HCT116 (cell line): ENCODE data around the gene TCIRG1. TPM values are rescaled to one million over a fixed set of nuclear protein-coding genes. Genes with fewer than 3 reads are reported as not detected.

ENCODE experiments used
- ATAC-seq: fragments of 200-7000 bp; cut with Tn5 transposase; 2 replicates; pipeline ENCODE4 v1.9.1; 2020; ENCODE audit warnings: mild to moderate bottlenecking, moderate library complexity
- BruUV-seq: library from RNA; stranded (reverse); fragments of 400-500 nt; replicated peaks from 2 replicates; lab custom pipeline; 2021; lab: Mats Ljungman, UMichigan
- CTCF ChIA-PET: fragments of 300-600 bp; sonication (Branson Sonifier 250); formaldehyde crosslinking; loops from one replicate; lab custom pipeline; 2021; ENCODE audit warnings: antibody characterized with exemption; lab: Charles Lee
- POLR2A ChIA-PET: fragments of 300-600, 350-600 bp; sonication (Branson Sonifier 250); formaldehyde crosslinking; loops from one replicate; lab custom pipeline; 2021; ENCODE audit warnings: antibody characterized with exemption; lab: Charles Lee
- RAD21 ChIA-PET, 2 experiments: fragments of 300-600 bp; sonication (Branson Sonifier 250); formaldehyde crosslinking; loops; one replicate each; lab custom pipeline; 2023; ENCODE audit warnings: low total read pairs in 2 of 2; ENCODE audit not compliant: uncharacterized antibody in 2 of 2, unreplicated experiment in 2 of 2, low non-redundant PET in 1 of 2; lab: Charles Lee
- DNase-seq: peaks from one replicate; pipeline ENCODE4 v3.0.0-alpha.2; 2010; ENCODE audit warnings: low read depth, low spot score
- H2AFZ ChIP-seq: fragments of 200-600 bp; shearing (Covaris generic), sonication (generic); 2 replicates; pipeline ENCODE4 v1.6.1; 2017; ENCODE audit warnings: low read depth, mixed run types, mixed read lengths, antibody characterized with exemption, low read length; ENCODE audit not compliant: poor library complexity, severe bottlenecking
- H3K27ac ChIP-seq: 2 replicates; pipeline ENCODE4 v1.5.1; 2012; ENCODE audit warnings: low read depth, low read length
- H3K27me3 ChIP-seq: fragments of 200-600 bp; sonication (generic); 2 replicates; pipeline ENCODE4 v1.6.1; 2016; ENCODE audit warnings: mixed run types, low read length, mixed read lengths; ENCODE audit not compliant: insufficient read depth
- H3K36me3 ChIP-seq, 2 experiments: fragments of 200-500 bp in 1 of 2; fragments of 200-600 bp in 1 of 2; sonication (Bioruptor generic) in 1 of 2; sonication (generic) in 1 of 2; 2 replicates each; pipeline versions ENCODE4 v1.5.1 to v1.6.1; 2014 to 2016; ENCODE audit warnings: low read length in 2 of 2, inconsistent platforms in 1 of 2, mixed read lengths in 1 of 2, mixed run types in 1 of 2; ENCODE audit not compliant: insufficient read depth in 2 of 2, control insufficient read depth in 1 of 2
- H3K4me1 ChIP-seq, 2 experiments: fragments of 200-600 bp in 1 of 2; sonication (generic) in 1 of 2; 2 replicates each; pipeline versions ENCODE4 v1.5.1 to v1.6.1; 2012 to 2017; ENCODE audit warnings: low read length in 2 of 2, inconsistent platforms in 1 of 2, mild to moderate bottlenecking in 1 of 2, mixed read lengths in 1 of 2, mixed run types in 1 of 2, moderate library complexity in 1 of 2; ENCODE audit not compliant: insufficient read depth in 2 of 2, control insufficient read depth in 1 of 2
- H3K4me2 ChIP-seq: fragments of 200-600 bp; sonication (generic); 2 replicates; pipeline ENCODE4 v1.6.1; 2017; ENCODE audit warnings: mixed run types, low read length, mixed read lengths
- H3K4me3 ChIP-seq, 2 experiments: fragments of 200-600 bp in 1 of 2; sonication (generic) in 1 of 2; replicated peaks in 1 of 2; 2 replicates each; pipeline ENCODE4 v1.5.1; 2011 to 2016; ENCODE audit warnings: low read length in 2 of 2, control low read depth in 1 of 2, low read depth in 1 of 2, mild to moderate bottlenecking in 1 of 2, mixed read lengths in 1 of 2, mixed run types in 1 of 2
- H3K79me2 ChIP-seq: fragments of 200-600 bp; sonication (generic); 2 replicates; pipeline ENCODE4 v1.6.1; 2017; ENCODE audit warnings: mild to moderate bottlenecking, mixed run types, low read length, moderate library complexity, mixed read lengths; ENCODE audit not compliant: insufficient read depth
- H3K9ac ChIP-seq: fragments of 200-600 bp; sonication (generic); 2 replicates; pipeline ENCODE4 v1.6.1; 2016; ENCODE audit warnings: low read length, mixed read lengths
- H3K9me2 ChIP-seq: fragments of 200-600 bp; sonication (generic), shearing (Covaris generic); 2 replicates; pipeline ENCODE4 v1.6.1; 2017; ENCODE audit warnings: mixed run types, mild to moderate bottlenecking, moderate library complexity; ENCODE audit not compliant: insufficient read depth
- H3K9me3 ChIP-seq, 2 experiments: fragments of 200-500 bp in 1 of 2; fragments of 200-600 bp in 1 of 2; sonication (Bioruptor generic) in 1 of 2; sonication (generic) in 1 of 2; 2 replicates each; pipeline ENCODE4 v1.6.1; 2014 to 2017; ENCODE audit warnings: low read length in 2 of 2, mixed read lengths in 2 of 2, inconsistent platforms in 1 of 2, low read depth in 1 of 2, mild to moderate bottlenecking in 1 of 2, mixed run types in 1 of 2, moderate library complexity in 1 of 2; ENCODE audit not compliant: control insufficient read depth in 1 of 2, insufficient read depth in 1 of 2
- H4K20me1 ChIP-seq: fragments of 200-600 bp; sonication (generic), shearing (Covaris generic); 2 replicates; pipeline ENCODE4 v1.6.1; 2017; ENCODE audit warnings: mixed run types, mild to moderate bottlenecking, moderate library complexity; ENCODE audit not compliant: insufficient read depth
- ATF3 ChIP-seq: IDR thresholded peaks from 2 replicates; pipeline ENCODE4 v1.6.1; 2012
- CEBPB ChIP-seq: IDR thresholded peaks from 2 replicates; pipeline ENCODE4 v1.6.1; 2012; ENCODE audit warnings: low read depth
- EGR1 ChIP-seq: IDR thresholded peaks from 2 replicates; pipeline ENCODE4 v1.6.1; 2012; ENCODE audit warnings: low read depth
- ELF1 ChIP-seq: IDR thresholded peaks from 2 replicates; pipeline ENCODE4 v1.6.1; 2012; ENCODE audit warnings: low read depth, borderline replicate concordance
- EZH2 ChIP-seq: fragments of 200-600 bp; sonication (generic); IDR thresholded peaks from 2 replicates; pipeline ENCODE4 v1.6.1; 2017; ENCODE audit warnings: antibody characterized with exemption, mixed run types
- EZH2phosphoT487 ChIP-seq: fragments of 200-600 bp; IDR thresholded peaks from 2 replicates; pipeline ENCODE4 v1.6.1; 2018; ENCODE audit warnings: antibody characterized with exemption, borderline replicate concordance
- MAX ChIP-seq: IDR thresholded peaks from 2 replicates; pipeline ENCODE4 v1.6.1; 2012
- RAD21 ChIP-seq: IDR thresholded peaks from 2 replicates; pipeline ENCODE4 v1.6.1; 2012; ENCODE audit warnings: low read depth, mild to moderate bottlenecking
- REST ChIP-seq: IDR thresholded peaks from 2 replicates; pipeline ENCODE4 v1.6.1; 2012; ENCODE audit warnings: low read depth
- SIN3A ChIP-seq: IDR thresholded peaks from 2 replicates; pipeline ENCODE4 v1.6.1; 2012; ENCODE audit warnings: low read depth
- TCF7L2 ChIP-seq: IDR thresholded peaks from 2 replicates; pipeline ENCODE4 v1.7.0; 2011; ENCODE audit warnings: borderline replicate concordance, inconsistent platforms; ENCODE audit not compliant: insufficient read depth, insufficient read length; ENCODE audit errors: extremely low read depth
- YY1 ChIP-seq: IDR thresholded peaks from 2 replicates; pipeline ENCODE4 v1.6.1; 2011; ENCODE audit warnings: low read length, low read depth, moderate library complexity, mild to moderate bottlenecking; ENCODE audit not compliant: insufficient replicate concordance; ENCODE audit errors: extremely low read depth
- ZBTB33 ChIP-seq: IDR thresholded peaks from 2 replicates; pipeline ENCODE4 v1.6.1; 2011; ENCODE audit warnings: mild to moderate bottlenecking, low read length, moderate library complexity; ENCODE audit not compliant: insufficient replicate concordance; ENCODE audit errors: extremely low read depth
- ZFX ChIP-seq: fragments of 450-650 bp; IDR thresholded peaks from 2 replicates; pipeline ENCODE4 v1.6.1; 2017
- ZNF274 ChIP-seq: fragments of 200-500 bp; sonication (Bioruptor generic); IDR thresholded peaks from 2 replicates; pipeline ENCODE4 v1.6.1; 2014; ENCODE audit warnings: mild to moderate bottlenecking, low read depth, low read length, inconsistent platforms
- intact Hi-C: fragments of 100-400 bp; cut with micrococcal nuclease; formaldehyde crosslinking; loops from 2 replicates; pipeline ENCODE4 v1.10.0; 2022
- total RNA-seq: library from RNA; stranded (reverse); gene quantifications from one replicate; pipeline ENCODE4 v1.2.1, GENCODE V29; 2021; ENCODE audit not compliant: unreplicated experiment

The TCIRG1 gene
- total RNA-seq, 1 experiment from 2014 or later: 101 TPM

GRCh38 chr11:68081691-68082090 lies 42.9 kb downstream of the TCIRG1 start:
- Histone ChIP-seq H3K36me3 (peaks cover 0 to 6% of the 10 kb centered on the region in 2 experiments; a peak in 1 of 4 replicates), H3K9me3 (no peaks in the 10 kb centered on the region), H3K9me2 (no peaks in the 10 kb centered on the region), H3K4me2 (no peak overlapping the region), H3K27ac (no peak overlapping the region), H3K27me3 (no peaks in the 10 kb centered on the region), H3K79me2 (peaks cover 22% of the 10 kb centered on the region; the same call in 1 of the 2 replicates), H3K9ac (no peak overlapping the region), H2AFZ (no peak overlapping the region), H3K4me1 (no peaks in the 10 kb centered on the region; a peak in 1 of 4 replicates), H3K4me3 (no peak overlapping the region), H4K20me1 (peaks cover 4% of the 10 kb centered on the region; the same call in 1 of the 2 replicates)
- intact Hi-C loops: no loop called here
- no TSS peak for BruUV-seq
- DNase-seq (no peak), ATAC-seq (no peak)
- ChIA-PET RAD21 (interaction anchor here in 1 of 2 experiments (0.6 kb wide), 1 partner anchor 63 kb away, joined by 3 read pairs; no protein-coding TSS in a partner anchor), CTCF (no interaction called here), POLR2A (no interaction called here)
- TF ChIP-seq RAD21 (no peak), ATF3 (no peak), ZNF274 (no peak), ZBTB33 (no peak), ZFX (no peak), YY1 (no peak)

DNA sequence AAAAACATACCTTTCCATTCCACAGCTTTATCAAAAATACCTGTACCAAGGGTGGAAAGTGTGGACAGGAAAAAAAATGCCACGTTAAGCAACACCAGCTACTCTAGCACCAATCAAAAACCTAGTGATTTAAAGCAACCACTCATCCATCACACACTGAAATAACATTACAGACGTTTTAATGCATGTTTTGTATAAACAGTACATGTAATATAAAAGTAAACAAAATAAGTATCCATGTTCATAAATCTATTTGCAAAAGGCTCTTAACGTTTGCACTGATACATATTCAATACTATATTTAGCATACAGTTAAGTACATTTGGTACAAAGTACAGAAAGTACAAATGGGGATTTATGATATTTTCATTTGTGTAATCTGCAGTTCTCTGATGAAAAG lies 43.7 kb downstream of the TCIRG1 start:
- ChIA-PET POLR2A (no interaction called here), RAD21 (interaction anchor here in 1 of 2 experiments (0.6 kb wide), 1 partner anchor 62 kb away, joined by 3 read pairs; no protein-coding TSS in a partner anchor), CTCF (no interaction called here)
- H3K27ac ChIP-seq: no peak overlapping the region
- ATAC-seq (no peak), DNase-seq (no peak)
- H2AFZ ChIP-seq: no peak overlapping the region
- H3K79me2 ChIP-seq: peaks cover 22% of the 10 kb centered on the region; the same call in 1 of the 2 replicates
- intact Hi-C loops: no loop called here
- peaks cover 4% of the 10 kb centered on the region; the same call in 1 of the 2 replicates for H4K20me1 ChIP-seq
- no peak overlapping the region for H3K4me3 ChIP-seq
- H3K4me2 ChIP-seq: no peak overlapping the region
- BruUV-seq: no TSS peak
- H3K36me3 ChIP-seq: peaks cover 0 to 6% of the 10 kb centered on the region in 2 experiments; a peak in 1 of 4 replicates
- TF ChIP-seq EZH2phosphoT487 (no peak), ELF1 (no peak), EZH2 (no peak), ZFX (no peak), MAX (no peak), TCF7L2 (no peak), EGR1 (no peak), CEBPB (no peak), SIN3A (no peak), REST (no peak)
- H3K9ac ChIP-seq: no peak overlapping the region
- H3K27me3 ChIP-seq: no peaks in the 10 kb centered on the region
- no peaks in the 10 kb centered on the region; a peak in 1 of 4 replicates for H3K4me1 ChIP-seq
- no peaks in the 10 kb centered on the region for H3K9me3 ChIP-seq
- no peaks in the 10 kb centered on the region for H3K9me2 ChIP-seq
